AG09319 (cell line): Measurements from ENCODE around the gene KRTAP10-3.

ENCODE experiments used
- DNase-seq: peaks from one replicate; pipeline ENCODE4 v3.0.0-alpha.2; 2010; ENCODE audit warnings: low read depth; ENCODE audit errors: extremely low read depth
- TF ChIP-seq, protein P1 (sequence below): IDR thresholded peaks from 2 replicates; pipeline ENCODE4 v1.5.1; 2011; ENCODE audit warnings: low read depth, mild to moderate bottlenecking, inconsistent platforms, low read length, moderate library complexity

Gene KRTAP10-3

DNA sequence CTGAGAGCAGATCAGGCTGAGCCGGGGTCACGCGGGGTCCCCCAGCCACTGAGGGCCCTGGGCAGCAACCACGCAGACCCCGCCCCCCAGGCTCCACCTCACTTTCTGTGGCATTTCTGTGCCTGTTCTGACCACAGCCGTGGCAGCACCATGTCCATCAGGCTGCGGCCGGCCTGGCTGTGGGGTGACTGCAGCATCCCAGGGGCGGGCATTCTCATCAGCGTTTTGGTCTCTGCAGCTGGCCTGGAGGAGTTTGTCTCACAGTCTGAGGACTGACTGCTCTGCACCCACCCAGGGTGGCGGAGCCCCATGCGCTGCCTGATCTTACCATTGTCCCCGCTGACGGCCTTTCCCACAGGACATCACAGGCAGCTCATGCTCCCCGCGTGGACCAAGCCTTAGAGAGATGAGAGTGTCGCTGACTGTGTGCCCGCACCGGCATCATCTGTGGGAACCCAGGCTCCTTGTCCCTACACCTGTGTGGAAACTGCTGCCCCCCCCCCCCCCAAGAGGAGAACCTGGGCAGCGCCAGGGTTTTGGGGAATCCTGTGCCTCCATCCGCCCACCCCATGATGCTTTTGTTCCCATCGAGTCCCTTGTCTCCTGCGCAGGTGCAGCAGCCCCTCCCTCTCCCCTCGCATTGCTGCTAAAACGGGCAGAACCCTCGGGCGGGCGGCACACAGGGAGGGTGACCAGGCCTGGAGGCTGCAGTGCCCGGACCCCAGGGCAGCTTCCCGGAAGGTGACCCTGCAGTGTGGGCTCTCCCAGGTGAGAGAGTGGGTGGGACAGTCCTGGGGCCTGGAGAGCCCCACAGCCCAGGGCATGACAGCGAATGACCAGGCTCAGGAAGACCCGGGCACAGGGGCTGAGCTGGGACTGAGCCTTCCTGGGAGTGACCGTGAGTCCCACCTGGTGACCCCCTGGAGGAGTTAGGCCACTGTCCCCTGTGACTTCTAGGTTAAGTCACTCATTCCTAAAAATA, 20.4 kb downstream of the KRTAP10-3 start:
- TF ChIP-seq, protein P1, sequence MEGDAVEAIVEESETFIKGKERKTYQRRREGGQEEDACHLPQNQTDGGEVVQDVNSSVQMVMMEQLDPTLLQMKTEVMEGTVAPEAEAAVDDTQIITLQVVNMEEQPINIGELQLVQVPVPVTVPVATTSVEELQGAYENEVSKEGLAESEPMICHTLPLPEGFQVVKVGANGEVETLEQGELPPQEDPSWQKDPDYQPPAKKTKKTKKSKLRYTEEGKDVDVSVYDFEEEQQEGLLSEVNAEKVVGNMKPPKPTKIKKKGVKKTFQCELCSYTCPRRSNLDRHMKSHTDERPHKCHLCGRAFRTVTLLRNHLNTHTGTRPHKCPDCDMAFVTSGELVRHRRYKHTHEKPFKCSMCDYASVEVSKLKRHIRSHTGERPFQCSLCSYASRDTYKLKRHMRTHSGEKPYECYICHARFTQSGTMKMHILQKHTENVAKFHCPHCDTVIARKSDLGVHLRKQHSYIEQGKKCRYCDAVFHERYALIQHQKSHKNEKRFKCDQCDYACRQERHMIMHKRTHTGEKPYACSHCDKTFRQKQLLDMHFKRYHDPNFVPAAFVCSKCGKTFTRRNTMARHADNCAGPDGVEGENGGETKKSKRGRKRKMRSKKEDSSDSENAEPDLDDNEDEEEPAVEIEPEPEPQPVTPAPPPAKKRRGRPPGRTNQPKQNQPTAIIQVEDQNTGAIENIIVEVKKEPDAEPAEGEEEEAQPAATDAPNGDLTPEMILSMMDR, result no peak
- no peak for DNase-seq

DNA sequence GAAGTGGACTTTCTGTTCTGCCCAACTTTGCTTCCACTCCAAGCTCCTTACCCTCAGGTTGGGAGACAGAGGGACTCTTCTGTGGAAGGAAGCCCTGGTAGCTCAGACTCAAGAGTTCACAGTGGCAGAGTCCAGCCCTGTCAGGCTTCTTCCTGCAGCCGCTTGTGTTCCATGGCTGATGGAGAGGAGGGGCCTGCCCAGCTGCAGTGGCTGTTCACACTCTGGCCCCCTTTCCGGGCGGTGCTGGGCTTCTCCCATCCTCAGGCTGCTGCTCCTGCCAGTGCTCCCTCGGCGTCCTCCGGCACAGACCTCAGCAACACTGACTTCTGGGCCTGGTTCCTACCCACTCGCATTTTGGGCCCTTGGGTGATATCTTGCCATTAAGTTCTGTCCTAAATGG, 22.6 kb downstream of the KRTAP10-3 start:
- DNase-seq, result no peak
- TF ChIP-seq, protein P1, result no peak

DNA sequence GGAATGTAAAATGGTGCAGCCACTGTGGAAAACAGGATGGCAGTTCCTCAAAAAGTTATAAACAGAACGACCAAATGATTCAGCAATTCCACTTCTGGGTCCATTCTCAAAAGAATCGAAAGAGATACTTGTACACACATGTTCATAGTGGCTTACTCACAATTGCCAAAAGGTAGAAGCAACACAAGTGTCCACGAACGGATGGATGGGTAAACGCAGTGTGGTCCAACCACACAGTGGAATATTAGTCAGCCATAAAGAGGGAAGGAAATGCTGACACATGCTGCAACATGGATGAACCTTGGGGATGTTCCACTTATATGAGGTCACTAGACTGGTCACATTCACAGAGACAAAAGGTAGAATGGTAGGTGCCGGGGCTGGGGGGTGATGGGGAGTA, 23.9 kb downstream of the KRTAP10-3 start:
- TF ChIP-seq, protein P1, result no peak
- DNase-seq, result no peak

DNA sequence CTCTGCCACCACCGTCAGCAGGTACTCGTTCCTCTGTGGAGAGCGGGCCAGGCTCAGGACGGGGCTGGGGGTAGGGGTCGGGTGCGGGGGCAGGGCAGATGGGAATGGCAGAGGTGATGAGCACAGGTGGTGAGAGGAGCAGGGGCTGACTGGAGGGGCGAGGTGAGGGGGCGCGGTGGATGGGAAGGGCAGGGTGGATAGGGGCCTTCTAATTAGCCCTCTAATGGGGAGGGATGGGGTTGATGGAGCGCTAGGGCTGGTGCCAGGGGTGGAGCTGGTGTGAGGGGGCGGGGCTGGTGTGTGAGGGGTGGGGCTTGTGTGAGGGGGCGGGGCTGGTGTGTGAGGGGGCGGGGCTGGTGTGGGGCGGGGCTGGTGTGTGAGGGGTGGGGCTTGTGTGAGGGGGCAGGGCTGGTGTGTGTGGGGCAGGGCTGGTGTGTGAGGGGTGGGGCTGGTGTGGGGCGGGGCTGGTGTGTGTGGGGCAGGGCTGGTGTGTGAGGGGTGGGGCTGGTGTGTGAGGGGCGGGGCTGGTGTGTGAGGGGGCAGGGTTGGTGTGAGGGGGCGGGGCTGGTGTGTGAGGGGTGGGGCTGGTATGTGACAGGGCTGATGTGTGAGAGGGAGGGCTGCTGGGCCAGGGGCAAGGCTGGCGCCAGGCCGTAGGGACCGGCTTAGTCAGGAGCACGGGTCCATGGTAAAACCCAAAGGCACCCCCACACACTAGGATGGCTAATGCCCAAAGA, 24.5 kb downstream of the KRTAP10-3 start:
- TF ChIP-seq, protein P1, result no peak
- no peak for DNase-seq

DNA sequence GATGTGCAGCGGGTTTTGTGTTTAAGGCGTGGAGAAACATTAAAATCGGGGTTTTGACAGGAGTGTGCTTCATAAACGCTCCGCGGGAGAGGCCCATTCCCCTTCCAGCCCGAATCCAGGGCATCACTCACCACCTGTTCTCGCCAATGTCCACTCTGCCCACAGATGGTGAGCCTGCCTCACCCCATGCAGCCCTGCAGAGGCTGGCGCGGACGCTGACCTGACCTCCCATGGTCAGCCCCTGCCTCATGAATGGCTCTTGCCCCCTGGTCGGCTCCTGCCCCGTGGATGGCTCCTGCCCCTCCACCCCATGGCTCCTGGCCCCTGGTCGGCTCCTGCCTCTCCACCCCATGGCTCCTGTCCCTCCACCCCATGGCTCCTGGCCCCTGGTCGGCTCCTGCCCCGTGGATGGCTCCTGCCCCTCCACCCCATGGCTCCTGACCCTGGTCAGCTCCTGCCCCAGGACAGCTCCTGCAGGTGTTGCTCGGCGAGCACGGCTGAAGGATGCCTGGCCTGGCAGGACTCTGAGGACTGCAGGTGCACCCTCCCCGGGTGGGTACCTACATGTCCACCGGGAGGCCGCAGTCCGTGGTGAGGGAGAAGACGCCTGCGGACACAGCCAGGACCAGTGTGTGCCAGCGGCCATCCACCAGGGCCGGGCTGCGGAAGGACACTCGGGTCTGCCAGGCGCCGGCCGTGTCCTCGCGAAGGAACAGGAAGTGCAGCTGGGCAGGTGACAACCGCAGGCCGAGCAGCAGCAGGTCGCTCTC, 25.3 kb downstream of the KRTAP10-3 start:
- TF ChIP-seq, protein P1, result no peak
- no peak for DNase-seq

DNA sequence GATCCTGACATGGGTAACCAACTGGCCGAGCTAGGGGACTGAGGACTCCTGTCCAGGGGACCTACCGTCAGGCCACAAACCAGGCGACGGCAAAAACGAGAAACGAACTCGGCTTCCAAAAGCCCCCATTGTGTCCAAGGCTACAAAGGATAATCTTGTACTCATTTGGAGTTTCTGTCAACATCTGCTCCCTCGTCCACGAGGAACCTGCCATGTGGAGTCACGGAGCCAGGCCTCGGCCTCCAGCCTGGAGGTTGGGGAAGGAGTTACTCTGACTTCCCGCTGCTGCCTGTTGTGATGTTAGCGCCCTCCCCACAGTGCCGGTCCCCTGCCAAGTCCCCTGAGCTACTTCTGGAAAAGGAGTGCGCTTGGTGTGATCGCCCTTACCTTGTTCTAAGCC, 25.9 kb downstream of the KRTAP10-3 start:
- TF ChIP-seq, protein P1, result no peak
- DNase-seq, result no peak
